ENCODE data around the gene POGLUT2.

The POGLUT2 gene

DNA sequence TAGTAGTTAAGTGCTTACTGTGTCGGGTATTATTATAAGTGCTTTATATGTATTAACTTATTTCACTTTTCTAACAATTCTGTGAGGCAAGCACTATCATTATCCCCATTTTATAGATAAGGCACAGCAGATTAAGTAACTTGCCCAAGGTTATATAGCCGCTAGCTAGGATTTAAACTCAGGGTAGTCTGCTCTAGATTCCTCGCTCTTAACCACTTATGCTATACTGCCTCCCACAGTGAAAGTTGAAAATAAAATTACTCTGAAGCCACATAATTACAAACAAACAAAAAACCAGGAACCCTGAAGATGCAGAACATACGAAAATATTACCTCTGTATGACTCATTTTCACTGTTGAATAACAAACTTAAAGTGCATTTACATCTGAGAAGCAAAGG is 29.1 kb downstream of the POGLUT2 start:
- no peaks in the 10 kb centered on the region for H3K9me3 ChIP-seq (ENCODE audit: control insufficient read depth, low read length)
- no peak overlapping the region for H3K27ac ChIP-seq (ENCODE audit: insufficient read depth, low read depth, low read length, poor library complexity, severe bottlenecking)
- no peak overlapping the region for H3K4me3 ChIP-seq (ENCODE audit: insufficient read depth, low read depth, low read length)
- H3K27me3 ChIP-seq (ENCODE audit: control insufficient read depth, insufficient read depth, low read length, poor library complexity, severe bottlenecking) = peaks cover 10% of the 10 kb centered on the region
- no peaks in the 10 kb centered on the region for H3K4me1 ChIP-seq (ENCODE audit: control insufficient read depth, insufficient read depth, low read length)
- 83 to 84% methylated on average over 3 of the region's 4 CpGs for WGBS, 2 experiments
- no peaks in the 10 kb centered on the region for H3K36me3 ChIP-seq (ENCODE audit: control insufficient read depth, insufficient read depth, low read length)

DNA sequence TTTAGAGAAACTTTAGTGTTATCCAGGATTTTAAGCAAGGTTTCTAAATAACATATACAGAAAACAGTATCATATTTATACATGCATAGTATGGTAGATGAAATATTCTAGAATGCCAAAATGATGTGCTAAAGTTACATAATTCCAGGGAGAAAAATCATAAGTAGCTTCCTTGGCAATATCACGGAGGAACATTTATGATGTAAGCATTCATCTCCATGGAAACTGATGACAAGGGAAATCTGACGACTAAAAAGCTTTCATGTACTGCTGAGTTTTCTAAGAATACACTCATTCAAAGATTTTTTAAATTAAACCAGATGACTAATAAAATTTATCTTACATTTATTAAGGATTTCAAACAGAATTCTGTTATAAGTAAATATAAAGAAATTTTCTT is 29.9 kb downstream of the POGLUT2 start:
- H3K4me3 ChIP-seq (ENCODE audit: insufficient read depth, low read depth, low read length) = no peak overlapping the region
- peaks cover 8% of the 10 kb centered on the region for H3K27me3 ChIP-seq (ENCODE audit: control insufficient read depth, insufficient read depth, low read length, poor library complexity, severe bottlenecking)
- H3K4me1 ChIP-seq (ENCODE audit: control insufficient read depth, insufficient read depth, low read length) = no peaks in the 10 kb centered on the region
- no peaks in the 10 kb centered on the region for H3K36me3 ChIP-seq (ENCODE audit: control insufficient read depth, insufficient read depth, low read length)
- no peak overlapping the region for H3K27ac ChIP-seq (ENCODE audit: insufficient read depth, low read depth, low read length, poor library complexity, severe bottlenecking)
- 92 to 100% methylated on average over 1 to 2 of the region's 2 CpGs for WGBS, 2 experiments
- no peaks in the 10 kb centered on the region for H3K9me3 ChIP-seq (ENCODE audit: control insufficient read depth, low read length)

DNA sequence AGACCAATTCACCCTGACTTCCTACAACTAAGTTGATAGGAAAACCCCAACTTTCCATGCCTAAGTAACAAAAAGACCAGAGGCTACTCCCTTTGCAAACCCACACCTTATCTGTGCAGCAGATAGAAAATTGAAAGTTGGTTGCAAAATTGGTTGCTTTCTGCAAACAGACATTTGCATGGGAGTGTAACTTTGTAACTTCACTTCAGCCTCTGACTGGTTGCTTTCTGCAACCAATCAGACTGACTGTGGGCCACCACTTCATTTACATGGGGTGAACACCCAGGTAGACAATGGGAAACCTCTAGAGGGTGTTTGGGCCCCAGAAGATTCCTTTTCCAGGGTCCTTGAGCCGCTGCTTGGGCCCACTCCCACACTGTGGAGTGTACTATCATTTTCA is 35.0 kb downstream of the POGLUT2 start:
- Histone ChIP-seq H3K36me3 (ENCODE audit: control insufficient read depth, insufficient read depth, low read length) (no peaks in the 10 kb centered on the region), H3K27ac (ENCODE audit: insufficient read depth, low read depth, low read length, poor library complexity, severe bottlenecking) (no peak overlapping the region), H3K27me3 (ENCODE audit: control insufficient read depth, insufficient read depth, low read length, poor library complexity, severe bottlenecking) (no peaks in the 10 kb centered on the region), H3K4me1 (ENCODE audit: control insufficient read depth, insufficient read depth, low read length) (no peaks in the 10 kb centered on the region), H3K4me3 (ENCODE audit: insufficient read depth, low read depth, low read length) (no peak overlapping the region), H3K9me3 (ENCODE audit: control insufficient read depth, low read length) (no peaks in the 10 kb centered on the region)
- WGBS, 2 experiments = 84 to 97% methylated on average over 1 of the region's 1 CpG

DNA sequence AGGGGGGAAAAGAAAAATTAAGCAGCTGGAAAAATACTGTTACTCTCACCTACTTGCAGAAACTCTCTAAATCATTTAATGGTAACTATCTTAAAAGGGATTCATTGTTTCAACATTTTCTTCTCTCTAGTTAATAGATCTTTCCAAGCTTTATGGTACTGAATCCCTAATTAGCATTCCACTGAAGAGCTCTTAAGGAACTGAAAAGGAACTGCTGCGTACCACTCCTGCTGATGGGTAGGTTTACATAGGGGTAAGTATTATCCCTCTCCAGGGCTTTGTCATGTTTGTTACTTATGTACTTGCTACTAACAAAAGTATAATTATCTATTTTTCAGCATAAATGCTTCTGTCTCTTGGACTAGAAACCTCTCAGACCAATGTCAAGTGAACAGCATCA is 37.7 kb downstream of the POGLUT2 start:
- WGBS, 2 experiments = 50% methylated on average over 1 of the region's 1 CpG; no CpG with 5 or more reads in 1 of the 2 experiments
- H3K4me1 ChIP-seq (ENCODE audit: control insufficient read depth, insufficient read depth, low read length) = no peaks in the 10 kb centered on the region
- H3K27me3 ChIP-seq (ENCODE audit: control insufficient read depth, insufficient read depth, low read length, poor library complexity, severe bottlenecking) = no peaks in the 10 kb centered on the region
- H3K4me3 ChIP-seq (ENCODE audit: insufficient read depth, low read depth, low read length) = no peak overlapping the region
- H3K9me3 ChIP-seq (ENCODE audit: control insufficient read depth, low read length) = no peaks in the 10 kb centered on the region
- no peak overlapping the region for H3K27ac ChIP-seq (ENCODE audit: insufficient read depth, low read depth, low read length, poor library complexity, severe bottlenecking)
- no peaks in the 10 kb centered on the region for H3K36me3 ChIP-seq (ENCODE audit: control insufficient read depth, insufficient read depth, low read length)

DNA sequence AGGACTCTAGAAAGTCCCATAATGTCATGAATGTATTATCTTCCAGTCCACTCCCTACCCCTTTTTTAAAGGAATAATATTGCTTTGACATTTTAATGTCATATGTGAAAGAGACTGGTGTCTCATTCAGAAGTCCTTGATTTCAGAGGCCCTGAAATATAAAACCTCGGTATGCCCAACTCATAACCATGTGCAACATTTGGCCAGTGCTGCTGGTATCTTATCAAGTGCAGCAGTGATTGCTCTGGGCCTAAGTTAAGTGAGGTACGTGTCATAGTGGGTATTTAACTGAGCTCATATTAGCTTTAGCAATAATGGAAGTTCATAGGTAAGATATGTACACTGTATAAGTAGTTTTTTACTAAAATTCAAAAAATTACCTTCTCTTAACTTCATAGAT is 39.9 kb downstream of the POGLUT2 start:
- WGBS, 2 experiments = 82 to 89% methylated on average over 2 of the region's 2 CpGs
- Histone ChIP-seq H3K27ac (ENCODE audit: insufficient read depth, low read depth, low read length, poor library complexity, severe bottlenecking) (no peak overlapping the region), H3K36me3 (ENCODE audit: control insufficient read depth, insufficient read depth, low read length) (no peaks in the 10 kb centered on the region), H3K4me3 (ENCODE audit: insufficient read depth, low read depth, low read length) (no peak overlapping the region), H3K9me3 (ENCODE audit: control insufficient read depth, low read length) (no peaks in the 10 kb centered on the region), H3K4me1 (ENCODE audit: control insufficient read depth, insufficient read depth, low read length) (no peaks in the 10 kb centered on the region), H3K27me3 (ENCODE audit: control insufficient read depth, insufficient read depth, low read length, poor library complexity, severe bottlenecking) (no peaks in the 10 kb centered on the region)

DNA sequence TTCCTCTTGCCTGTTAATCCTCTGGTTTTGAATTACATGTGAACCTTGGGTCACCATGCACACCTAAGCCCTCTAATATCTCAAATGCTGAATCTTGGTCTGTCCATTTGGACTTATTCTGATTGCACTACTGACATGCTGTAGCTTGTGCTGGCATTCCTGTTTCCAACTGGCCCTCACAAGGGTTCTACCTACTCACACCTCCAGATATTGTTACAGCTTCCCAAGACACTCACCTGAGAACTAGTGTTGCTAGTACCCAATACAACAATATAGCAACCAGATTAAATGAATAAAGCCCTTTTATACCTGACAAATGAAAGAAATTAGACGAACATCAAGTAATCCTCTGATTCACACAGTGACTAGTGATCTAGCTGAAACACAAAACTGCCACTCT is 41.8 kb downstream of the POGLUT2 start:
- Histone ChIP-seq H3K4me1 (ENCODE audit: control insufficient read depth, insufficient read depth, low read length) (no peaks in the 10 kb centered on the region), H3K4me3 (ENCODE audit: insufficient read depth, low read depth, low read length) (no peak overlapping the region), H3K27ac (ENCODE audit: insufficient read depth, low read depth, low read length, poor library complexity, severe bottlenecking) (no peak overlapping the region), H3K9me3 (ENCODE audit: control insufficient read depth, low read length) (no peaks in the 10 kb centered on the region), H3K36me3 (ENCODE audit: control insufficient read depth, insufficient read depth, low read length) (no peaks in the 10 kb centered on the region), H3K27me3 (ENCODE audit: control insufficient read depth, insufficient read depth, low read length, poor library complexity, severe bottlenecking) (no peaks in the 10 kb centered on the region)
- 92 to 100% methylated on average over 1 of the region's 1 CpG for WGBS, 2 experiments

DNA sequence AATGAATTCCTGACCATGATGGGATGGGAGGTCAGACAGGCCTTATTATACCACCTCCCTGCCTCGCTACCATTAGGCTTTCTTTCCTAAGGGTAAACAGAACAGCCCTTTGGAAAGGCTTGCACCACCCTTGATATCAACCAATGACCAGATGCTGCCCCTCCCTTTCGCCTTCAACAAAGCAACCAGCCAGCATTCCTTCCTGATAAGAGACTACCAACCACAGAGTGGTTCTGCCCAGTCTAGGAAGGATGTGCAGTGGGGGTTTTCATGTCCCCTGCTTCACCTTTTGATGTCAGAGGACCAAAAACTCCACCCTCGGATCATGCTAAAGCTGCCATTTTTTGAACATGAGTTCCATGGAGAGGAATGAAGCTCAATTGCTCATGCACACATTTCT is 46.9 kb downstream of the POGLUT2 start:
- H3K36me3 ChIP-seq (ENCODE audit: control insufficient read depth, insufficient read depth, low read length) = no peaks in the 10 kb centered on the region
- no peaks in the 10 kb centered on the region for H3K27me3 ChIP-seq (ENCODE audit: control insufficient read depth, insufficient read depth, low read length, poor library complexity, severe bottlenecking)
- H3K4me3 ChIP-seq (ENCODE audit: insufficient read depth, low read depth, low read length) = no peak overlapping the region
- H3K27ac ChIP-seq (ENCODE audit: insufficient read depth, low read depth, low read length, poor library complexity, severe bottlenecking) = no peak overlapping the region
- no peaks in the 10 kb centered on the region for H3K4me1 ChIP-seq (ENCODE audit: control insufficient read depth, insufficient read depth, low read length)
- no peaks in the 10 kb centered on the region for H3K9me3 ChIP-seq (ENCODE audit: control insufficient read depth, low read length)
- WGBS, 2 experiments = 88 to 91% methylated on average over 3 of the region's 3 CpGs

DNA sequence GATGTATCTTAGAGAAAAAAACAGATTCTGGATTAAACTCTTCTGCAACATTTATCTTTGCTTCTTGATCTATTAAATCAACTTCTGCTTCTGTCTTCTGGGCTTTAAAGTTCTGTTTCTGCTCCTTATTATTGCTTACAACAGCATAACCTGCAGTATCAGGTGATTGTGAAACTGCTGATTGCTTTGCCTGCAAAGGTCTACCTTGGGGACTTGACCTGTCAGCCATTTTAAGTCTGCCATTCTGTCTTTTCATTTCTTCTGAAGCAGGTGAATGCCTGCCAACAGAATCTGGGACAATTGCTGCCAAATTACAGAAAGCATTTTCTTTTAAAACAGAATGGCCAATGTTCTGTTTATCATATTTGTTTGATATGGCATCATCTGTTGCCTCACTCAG is 56.3 kb downstream of the POGLUT2 start:
- H3K27me3 ChIP-seq (ENCODE audit: control insufficient read depth, insufficient read depth, low read length, poor library complexity, severe bottlenecking) = peaks cover 5% of the 10 kb centered on the region
- H3K4me1 ChIP-seq (ENCODE audit: control insufficient read depth, insufficient read depth, low read length) = no peaks in the 10 kb centered on the region
- H3K27ac ChIP-seq (ENCODE audit: insufficient read depth, low read depth, low read length, poor library complexity, severe bottlenecking) = no peak overlapping the region
- H3K36me3 ChIP-seq (ENCODE audit: control insufficient read depth, insufficient read depth, low read length) = no peaks in the 10 kb centered on the region
- H3K9me3 ChIP-seq (ENCODE audit: control insufficient read depth, low read length) = no peaks in the 10 kb centered on the region
- no peak overlapping the region for H3K4me3 ChIP-seq (ENCODE audit: insufficient read depth, low read depth, low read length)

DNA sequence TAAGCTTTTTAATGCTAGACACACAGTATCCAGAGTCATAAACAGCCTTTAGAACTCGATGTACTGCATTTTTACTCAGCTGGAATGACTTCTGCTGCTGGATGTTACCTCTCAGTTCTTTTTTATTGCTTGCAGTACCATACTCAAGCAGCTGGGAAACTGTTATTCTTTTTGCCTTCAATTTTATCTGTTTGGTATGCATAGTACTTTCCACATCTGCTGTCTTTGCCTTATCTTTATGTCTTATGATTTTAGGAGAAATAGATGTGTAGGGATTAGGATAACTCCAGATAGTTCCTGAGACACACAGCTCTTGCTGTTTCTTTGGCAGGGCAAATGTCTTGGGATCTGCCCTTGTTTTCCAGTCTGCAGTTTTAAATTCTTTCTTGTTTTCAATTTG is 56.7 kb downstream of the POGLUT2 start:
- Histone ChIP-seq H3K4me3 (ENCODE audit: insufficient read depth, low read depth, low read length) (no peak overlapping the region), H3K27me3 (ENCODE audit: control insufficient read depth, insufficient read depth, low read length, poor library complexity, severe bottlenecking) (peaks cover 5% of the 10 kb centered on the region), H3K27ac (ENCODE audit: insufficient read depth, low read depth, low read length, poor library complexity, severe bottlenecking) (no peak overlapping the region), H3K9me3 (ENCODE audit: control insufficient read depth, low read length) (no peaks in the 10 kb centered on the region), H3K36me3 (ENCODE audit: control insufficient read depth, insufficient read depth, low read length) (no peaks in the 10 kb centered on the region), H3K4me1 (ENCODE audit: control insufficient read depth, insufficient read depth, low read length) (no peaks in the 10 kb centered on the region)
- 44 to 56% methylated on average over 1 of the region's 1 CpG for WGBS, 2 experiments
